ENCODE data around the gene LPCAT3. TPM values are rescaled to one million over a fixed set of nuclear protein-coding genes. Genes with fewer than 3 reads are reported as not detected.
"Not testable (repeated sequence)": the region's sequence is repeated elsewhere in the genome, so short reads cannot be mapped to it uniquely, and the experiment has no call there.

Gene LPCAT3
- total RNA-seq, 1 donor from 2014 or later, result 14.9 TPM

DNA sequence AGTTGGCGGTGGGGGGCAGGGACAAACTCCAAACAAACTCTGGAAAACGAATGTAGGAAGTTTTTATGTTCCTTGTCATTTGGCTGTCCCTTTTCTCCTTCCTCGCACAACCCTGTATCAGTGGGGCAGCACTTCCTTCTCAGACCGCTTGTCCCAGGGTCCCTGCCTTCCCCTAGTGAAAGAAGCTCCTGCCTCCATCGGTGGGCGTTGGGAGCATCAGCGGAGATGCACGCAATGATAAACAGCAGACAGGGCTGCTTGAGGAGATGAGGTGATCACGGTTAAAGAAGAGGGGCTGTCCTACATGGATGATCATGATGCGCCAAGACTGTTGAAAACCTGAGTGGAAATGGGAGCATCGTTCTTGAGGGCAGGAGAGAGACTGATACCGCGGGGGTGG lies 42.9 kb upstream of the LPCAT3 start:
- DNase-seq (ENCODE audit: low read depth), result no peak
- H3K4me3 ChIP-seq (ENCODE audit: low read depth, low read length), result no peak overlapping the region
- TF ChIP-seq, protein P1, sequence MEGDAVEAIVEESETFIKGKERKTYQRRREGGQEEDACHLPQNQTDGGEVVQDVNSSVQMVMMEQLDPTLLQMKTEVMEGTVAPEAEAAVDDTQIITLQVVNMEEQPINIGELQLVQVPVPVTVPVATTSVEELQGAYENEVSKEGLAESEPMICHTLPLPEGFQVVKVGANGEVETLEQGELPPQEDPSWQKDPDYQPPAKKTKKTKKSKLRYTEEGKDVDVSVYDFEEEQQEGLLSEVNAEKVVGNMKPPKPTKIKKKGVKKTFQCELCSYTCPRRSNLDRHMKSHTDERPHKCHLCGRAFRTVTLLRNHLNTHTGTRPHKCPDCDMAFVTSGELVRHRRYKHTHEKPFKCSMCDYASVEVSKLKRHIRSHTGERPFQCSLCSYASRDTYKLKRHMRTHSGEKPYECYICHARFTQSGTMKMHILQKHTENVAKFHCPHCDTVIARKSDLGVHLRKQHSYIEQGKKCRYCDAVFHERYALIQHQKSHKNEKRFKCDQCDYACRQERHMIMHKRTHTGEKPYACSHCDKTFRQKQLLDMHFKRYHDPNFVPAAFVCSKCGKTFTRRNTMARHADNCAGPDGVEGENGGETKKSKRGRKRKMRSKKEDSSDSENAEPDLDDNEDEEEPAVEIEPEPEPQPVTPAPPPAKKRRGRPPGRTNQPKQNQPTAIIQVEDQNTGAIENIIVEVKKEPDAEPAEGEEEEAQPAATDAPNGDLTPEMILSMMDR (conservative IDR thresholded peaks at IDR 0.05; ENCODE audit: low read depth, low read length), result no peak

GRCh38 chr12:7060353-7060954 lies 42.2 kb upstream of the LPCAT3 start, which contains the start of gene C1S:
Gene C1S, plus strand, starts transcription at chr12:7060718. Its CDS starts 1,195 bp downstream, at chr12:7061913.
- TF ChIP-seq, protein P1 (conservative IDR thresholded peaks at IDR 0.05; ENCODE audit: low read depth, low read length), result peak; percentile 98
- DNase-seq (ENCODE audit: low read depth), result peak; percentile 88
- H3K4me3 ChIP-seq (ENCODE audit: low read depth, low read length), result no peak within 1 kb of the TSS

DNA sequence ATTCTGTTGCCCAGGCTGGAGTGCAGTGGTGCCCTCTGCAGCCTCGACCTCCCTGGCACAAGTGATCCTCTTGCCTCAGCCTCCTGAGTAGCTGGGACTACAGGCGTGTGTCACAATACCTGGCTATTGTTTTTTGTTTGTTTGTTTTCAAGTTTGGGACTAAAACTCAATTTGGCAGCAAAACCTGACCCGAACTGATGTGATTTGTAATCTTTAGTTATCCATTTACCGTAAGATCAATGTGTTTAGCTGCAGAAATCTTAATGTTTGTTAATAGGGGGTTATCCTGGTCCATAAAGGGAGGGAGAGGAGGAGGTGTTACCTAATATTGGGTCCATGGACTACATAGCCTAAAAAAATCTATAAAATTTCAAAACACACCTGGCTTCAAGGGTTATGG lies 41.5 kb upstream of the LPCAT3 start:
- TF ChIP-seq, protein P1 (conservative IDR thresholded peaks at IDR 0.05; ENCODE audit: low read depth, low read length), result no peak
- DNase-seq (ENCODE audit: low read depth), result no peak
- H3K4me3 ChIP-seq (ENCODE audit: low read depth, low read length), result no peak overlapping the region

GRCh38 chr12:7058850-7059395 lies 40.6 kb upstream of the LPCAT3 start:
- H3K4me3 ChIP-seq (ENCODE audit: low read depth, low read length), result no peak overlapping the region
- TF ChIP-seq, protein P1 (conservative IDR thresholded peaks at IDR 0.05; ENCODE audit: low read depth, low read length), result no peak
- no peak for DNase-seq (ENCODE audit: low read depth)

GRCh38 chr12:7058163-7058845 lies 40.0 kb upstream of the LPCAT3 start:
- TF ChIP-seq, protein P1 (conservative IDR thresholded peaks at IDR 0.05; ENCODE audit: low read depth, low read length), result no peak

DNA sequence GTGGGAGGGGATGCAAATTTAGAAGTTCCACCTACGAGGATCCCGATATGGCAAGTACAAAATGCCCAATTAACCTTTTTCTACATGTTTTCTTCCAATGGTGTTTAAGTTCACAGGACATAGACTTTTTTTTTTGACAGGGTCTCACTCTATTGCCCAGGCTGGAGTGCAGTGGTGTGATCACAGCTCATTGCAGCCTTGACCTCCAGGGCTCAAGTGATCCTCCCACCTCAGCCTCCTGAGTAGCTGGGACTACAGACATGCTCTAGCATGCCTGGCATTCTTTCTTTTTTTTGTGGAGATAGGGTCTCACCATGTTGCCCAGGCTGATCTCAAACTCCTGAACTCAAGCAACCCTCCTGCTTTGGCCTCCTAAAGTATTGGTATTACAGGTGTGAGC lies 37.5 kb upstream of the LPCAT3 start:
- not testable (repeated sequence) for H3K4me3 ChIP-seq (ENCODE audit: low read depth, low read length); DNase-seq (ENCODE audit: low read depth)

More at GRCh38 chr12:7058163-7058845, 40.0 kb upstream of the LPCAT3 start:
- H3K4me3 ChIP-seq (ENCODE audit: low read depth, low read length), result no peak overlapping the region
- DNase-seq (ENCODE audit: low read depth), result no peak

DNA sequence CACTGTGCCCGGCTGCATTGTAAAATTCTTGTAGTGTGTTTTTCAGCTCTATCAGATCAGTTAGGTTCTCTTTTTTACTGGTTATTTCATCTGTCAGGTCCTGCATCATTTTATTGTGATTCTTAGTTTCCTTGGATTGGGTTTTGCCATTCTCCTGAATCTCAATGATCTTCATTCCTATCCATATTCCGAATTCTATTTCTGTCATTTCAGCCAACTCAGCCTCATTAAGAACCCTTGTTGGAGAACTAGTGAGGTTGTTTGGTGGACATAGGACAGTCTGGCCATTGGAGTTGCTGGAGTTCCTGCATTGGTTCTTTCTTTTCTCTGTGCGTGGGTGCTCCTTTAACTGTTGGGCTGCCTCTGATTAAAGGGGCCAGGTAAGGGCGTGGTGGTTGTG lies 36.6 kb upstream of the LPCAT3 start:
- H3K4me3 ChIP-seq (ENCODE audit: low read depth, low read length), result no peak overlapping the region
- TF ChIP-seq, protein P1 (conservative IDR thresholded peaks at IDR 0.05; ENCODE audit: low read depth, low read length), result no peak
- no peak for DNase-seq (ENCODE audit: low read depth)

DNA sequence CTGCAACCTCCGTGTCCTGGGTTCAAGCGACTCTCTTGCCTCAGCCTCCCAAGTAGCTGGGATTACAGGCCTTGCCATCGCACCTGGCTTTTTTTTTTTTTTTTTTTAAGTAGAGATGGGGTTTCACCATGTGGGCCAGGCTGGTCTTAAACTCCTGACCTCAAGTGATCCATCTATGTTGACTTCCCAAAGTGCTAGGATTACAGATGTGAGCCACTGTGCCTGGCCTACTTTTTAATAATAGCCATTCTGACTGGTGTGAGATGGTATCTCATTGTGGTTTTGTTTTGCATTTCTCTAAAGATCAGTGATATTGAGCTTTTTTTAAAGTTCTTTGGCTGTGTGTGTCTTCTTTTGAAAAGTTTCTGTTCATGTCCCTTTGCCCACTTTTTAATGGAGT lies 31.7 kb upstream of the LPCAT3 start:
- DNase-seq (ENCODE audit: low read depth); H3K4me3 ChIP-seq (ENCODE audit: low read depth, low read length): not testable (repeated sequence)

GRCh38 chr12:7049445-7049951 lies 31.2 kb upstream of the LPCAT3 start:
- H3K4me3 ChIP-seq (ENCODE audit: low read depth, low read length); DNase-seq (ENCODE audit: low read depth): not testable (repeated sequence)

Measured in epithelial cell of proximal tubule (primary cell).